Measurements from ENCODE around the gene LSM4. TPM values are rescaled to one million over a fixed set of nuclear protein-coding genes. Genes with fewer than 3 reads are reported as not detected.

LSM4 gene
- total RNA-seq, 1 experiment from 2014 or later, result 750 TPM

DNA sequence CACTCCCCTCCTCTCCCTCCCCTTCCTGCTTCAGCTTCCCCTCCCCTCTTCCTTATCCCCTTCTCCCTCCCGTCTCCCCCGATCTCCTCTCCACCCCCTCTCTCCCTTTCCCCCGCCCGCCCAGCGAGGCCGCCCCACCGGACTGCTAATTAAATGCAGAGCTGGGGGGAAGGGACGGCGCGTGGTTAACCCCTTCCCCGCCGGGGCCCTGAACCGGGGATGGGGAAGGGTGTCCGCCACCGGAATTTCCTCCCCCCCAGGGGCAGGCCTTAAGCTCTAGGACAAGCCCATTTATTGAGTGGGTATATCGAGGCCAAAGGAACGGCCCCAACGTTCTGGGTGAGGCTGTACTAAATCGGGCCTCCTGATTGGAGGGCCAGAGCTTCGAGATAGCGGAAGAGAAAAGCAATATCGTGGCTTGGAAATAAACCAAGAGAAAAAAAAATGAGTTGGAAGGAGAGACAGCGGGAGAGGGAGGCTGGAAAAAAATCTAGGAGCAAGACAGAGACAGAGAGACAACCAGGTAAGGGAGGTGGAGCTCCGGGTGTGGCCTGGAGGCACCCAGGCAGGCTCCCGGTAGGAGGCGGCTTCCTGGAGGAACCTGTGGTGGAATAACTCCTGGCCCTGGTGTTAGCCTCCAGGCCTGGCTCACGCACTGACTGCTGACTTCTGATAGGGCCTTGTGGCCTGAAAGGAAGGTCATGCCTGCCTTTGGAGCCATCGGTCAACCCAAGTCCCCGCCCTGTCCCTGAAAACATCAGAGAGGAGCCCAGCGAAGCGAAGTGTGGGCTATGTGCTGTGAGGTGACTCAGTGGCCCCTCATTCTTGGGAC is 29.9 kb downstream of the LSM4 start:
- DNase-seq (ENCODE audit: low spot score), result peak; percentile 15

DNA sequence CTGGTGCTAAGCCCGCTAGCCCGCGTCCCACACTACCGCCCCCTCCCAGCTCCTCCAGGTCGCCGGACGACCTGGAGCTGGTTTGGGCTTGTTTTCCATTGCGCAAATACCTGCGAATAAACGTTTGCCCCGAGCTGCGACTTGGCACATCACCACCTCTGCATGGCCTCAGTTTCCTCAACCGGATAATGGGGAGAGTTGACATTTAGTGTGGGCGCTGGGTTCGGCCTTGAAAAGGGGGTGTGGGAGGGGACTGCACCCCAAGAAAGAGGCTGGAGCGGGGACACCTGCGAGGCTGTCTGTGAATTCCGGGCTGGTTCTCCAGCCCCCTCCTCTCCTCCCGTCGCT is 30.4 kb downstream of the LSM4 start:
- peak; percentile 8 for DNase-seq (ENCODE audit: low spot score)

DNA sequence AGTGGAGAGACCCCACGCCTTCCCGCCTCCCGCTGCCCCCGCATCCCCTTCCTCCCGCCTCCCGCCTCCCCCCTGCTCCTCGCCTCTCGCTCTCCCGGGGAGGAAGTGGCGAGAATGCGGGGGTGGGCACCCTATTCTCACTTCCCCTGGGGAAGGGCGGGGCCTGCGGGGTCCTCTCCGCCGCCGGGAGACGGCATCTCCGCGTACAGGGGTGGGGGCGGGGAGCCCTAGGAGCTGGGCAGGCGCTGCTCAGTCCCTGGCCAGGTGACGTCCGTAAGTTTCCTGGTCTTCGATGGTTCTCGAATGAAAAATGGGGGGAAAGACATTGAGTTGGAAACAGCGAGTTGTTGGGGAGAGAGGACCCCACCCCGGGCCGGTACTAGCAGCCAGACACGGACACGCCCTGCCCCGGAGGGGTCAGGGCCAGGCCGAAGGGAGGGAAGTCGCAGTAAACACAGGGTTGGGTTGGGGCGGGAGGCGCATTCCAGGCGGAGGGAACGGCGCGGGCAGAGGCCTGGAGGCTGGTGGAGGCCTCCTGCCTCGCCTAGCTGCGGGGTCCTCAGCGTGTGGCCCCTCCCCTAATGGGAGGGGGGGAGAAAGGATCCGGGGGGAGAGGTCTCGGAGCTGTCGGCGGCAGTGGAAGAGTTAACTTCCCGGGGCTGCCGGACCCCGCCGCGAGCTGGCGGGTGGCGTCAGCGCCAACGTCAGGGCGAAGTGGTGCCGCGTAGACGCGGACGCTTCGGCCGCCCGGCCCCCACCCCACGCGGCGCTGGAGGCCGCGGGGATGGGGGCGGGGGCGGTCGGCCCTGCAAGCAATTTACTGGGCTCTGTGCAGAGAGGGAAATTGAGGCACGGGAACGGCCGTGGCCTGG is 31.1 kb downstream of the LSM4 start:
- DNase-seq (ENCODE audit: low spot score), result peak; percentile 56

DNA sequence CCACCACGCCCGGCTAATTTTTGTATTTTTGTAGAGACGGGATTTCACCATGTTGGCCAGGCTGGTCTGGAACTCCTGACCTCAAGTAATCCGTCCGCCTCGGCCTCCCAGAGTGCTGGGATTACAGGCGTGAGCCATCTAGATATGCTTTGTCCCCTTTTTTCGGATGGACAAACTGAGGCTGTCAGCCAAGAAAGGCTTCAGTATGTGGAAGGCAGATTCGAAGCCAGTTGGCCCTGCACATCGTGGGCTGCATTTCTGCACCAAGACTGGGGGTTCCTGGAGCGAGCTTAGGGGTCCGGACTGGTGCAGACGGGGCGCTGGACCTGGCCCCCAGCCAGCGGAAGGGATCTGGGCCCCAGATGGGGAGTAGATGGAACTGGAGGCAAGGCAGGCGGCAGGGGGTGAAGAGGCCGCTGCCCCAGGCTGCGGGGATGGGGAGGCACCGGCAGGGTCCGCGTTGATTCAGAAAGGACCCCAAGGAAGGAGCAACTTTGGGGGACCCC is 31.8 kb downstream of the LSM4 start:
- no peak for DNase-seq (ENCODE audit: low spot score)

DNA sequence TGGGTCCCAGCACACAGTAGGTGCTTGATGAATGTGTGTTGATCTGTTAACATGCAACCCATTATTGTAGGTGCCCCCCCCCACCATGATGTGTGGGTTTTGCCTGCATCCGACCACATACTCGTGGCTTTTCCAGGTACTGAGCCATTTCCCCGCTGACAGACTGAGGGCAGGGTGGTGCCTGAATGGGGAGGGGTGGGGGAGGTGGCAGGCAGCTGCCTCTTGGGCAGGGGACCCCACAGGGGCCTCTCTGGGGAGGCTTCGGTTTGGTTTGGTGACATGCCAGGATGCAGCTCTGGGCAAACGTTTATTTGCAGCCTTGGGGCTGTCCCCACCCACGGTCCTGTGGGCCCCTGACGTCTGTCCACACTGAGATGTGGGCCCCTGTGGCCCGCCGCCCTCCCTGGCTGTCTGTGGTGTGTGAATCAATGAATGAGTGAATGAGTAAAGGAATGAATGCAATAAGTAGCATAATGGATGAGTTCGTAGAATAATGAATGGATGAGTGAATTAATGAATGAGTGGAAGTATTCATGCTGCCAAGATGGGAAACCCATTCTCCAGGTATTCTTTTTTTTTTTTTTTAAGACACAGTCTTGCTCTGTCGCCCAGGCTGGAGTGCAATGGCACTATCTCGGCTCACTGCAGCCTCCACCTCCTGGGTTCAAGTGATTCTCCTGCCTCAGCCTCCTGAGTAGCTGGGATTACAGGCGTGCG is 32.4 kb downstream of the LSM4 start:
- no peak for DNase-seq (ENCODE audit: low spot score)

DNA sequence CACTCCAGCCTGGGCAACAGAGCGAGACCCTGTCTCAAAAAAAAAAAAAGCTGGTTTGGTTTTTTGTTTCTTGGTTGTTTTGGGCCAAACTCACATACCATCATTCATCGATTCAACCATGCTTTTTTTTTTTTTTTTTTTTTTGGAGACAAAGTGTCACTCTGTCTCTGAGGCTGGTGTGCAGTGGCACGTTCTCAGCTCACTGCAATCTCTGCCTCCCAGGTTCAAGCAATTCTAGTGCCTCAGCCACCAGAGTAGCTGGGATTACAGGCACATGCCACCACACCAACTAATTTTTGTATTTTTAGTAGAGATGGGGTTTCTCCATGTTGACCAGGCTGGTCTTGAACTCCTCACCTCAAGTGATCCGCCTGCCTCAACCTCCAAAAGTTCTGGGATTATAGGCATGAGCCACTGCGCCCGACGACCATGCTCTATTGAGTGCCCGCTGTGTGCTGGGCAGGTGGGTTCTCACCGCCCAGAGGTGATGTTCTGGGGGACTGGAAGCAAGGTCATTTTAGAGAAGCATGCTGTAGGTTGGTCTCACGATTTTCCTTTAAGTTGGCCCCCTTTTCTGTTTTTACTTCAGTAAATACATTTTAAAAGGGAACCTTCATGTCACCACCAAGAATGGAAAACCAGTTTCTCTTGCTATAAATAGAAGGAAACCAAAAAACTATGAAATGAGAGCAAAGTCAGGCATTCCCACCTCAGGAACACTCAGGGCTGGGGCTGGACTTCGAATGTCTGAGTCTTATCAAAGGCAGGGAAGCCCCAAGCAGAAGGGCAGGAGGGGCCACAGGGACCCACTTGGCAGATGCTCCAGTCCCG is 33.2 kb downstream of the LSM4 start:
- no peak for DNase-seq (ENCODE audit: low spot score)

DNA sequence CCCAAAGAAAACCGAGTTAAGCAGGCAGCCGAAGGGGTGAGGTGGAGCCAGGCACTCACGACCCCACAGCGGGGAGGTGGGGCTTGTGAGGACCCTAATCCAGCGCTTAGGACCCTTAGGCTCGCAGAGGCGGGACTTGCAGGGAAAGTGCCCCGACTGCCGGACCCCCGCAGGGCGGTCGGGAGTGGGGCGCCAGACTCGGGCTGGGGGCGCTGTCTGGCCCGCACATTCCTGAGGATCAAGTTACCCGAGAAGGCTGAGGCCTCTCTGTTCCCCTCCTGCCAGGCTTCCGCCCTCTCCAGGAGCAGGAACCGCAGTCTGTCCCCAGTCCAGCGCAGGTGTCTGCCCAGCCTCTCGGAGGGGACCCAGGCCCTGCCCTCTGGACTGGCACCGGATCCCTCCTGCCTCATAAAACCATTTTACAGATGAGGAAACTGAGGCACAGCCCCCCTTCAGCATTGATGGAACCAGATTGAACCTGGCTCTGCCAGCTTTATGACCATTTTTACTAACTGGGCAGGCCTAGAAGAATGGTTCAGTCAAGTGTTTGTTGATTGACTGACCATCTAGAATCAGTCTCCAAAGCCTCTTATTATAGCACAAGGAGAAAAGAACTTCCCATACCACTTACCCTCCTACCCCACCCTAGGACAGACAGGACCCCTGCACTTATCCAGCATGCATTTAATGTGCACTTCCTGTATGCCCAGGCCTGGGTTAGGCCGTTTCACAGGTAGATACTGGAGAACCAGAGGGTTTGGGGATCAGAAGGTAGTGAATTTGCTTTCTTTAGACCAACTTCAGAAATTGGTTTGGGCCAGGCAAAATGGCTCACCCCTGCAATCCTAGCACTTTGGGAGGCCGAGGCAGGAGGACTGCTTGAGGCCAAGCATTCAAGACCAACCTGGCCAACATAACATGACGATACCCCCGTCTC is 34.8 kb downstream of the LSM4 start:
- DNase-seq (ENCODE audit: low spot score), result no peak

DNA sequence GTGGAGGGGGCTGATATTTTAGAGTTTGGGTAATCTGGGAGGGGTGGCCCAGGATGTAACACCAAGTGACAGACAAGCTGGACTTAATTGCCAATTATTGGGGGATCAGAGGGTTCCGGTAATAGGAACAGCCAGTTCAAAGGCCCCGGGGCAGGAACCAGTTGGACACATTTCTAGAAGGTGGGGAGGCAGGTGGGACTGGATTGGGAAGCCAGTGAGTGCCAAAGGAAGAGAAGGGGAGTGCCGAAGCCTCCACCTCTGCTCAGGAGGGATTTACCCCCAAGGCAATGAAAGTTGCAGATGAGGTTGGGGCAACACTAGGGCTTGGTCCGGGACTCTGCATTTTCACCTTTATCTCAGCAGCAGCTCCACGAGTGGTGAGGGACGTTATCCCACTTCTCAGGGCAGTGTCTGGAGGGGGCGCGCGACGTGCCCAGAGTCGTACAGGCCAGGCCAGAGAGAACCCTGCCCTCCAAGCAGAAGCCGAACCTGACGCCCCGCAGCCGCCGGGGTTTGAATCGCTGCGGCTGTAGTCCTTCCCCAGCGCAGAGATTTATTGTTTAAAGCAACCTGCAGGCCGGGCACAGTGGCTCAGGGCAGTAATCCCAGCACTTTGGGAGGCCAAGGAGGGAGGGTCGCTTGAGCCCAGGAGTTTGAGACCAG is 35.8 kb downstream of the LSM4 start:
- DNase-seq (ENCODE audit: low spot score), result no peak

DNA sequence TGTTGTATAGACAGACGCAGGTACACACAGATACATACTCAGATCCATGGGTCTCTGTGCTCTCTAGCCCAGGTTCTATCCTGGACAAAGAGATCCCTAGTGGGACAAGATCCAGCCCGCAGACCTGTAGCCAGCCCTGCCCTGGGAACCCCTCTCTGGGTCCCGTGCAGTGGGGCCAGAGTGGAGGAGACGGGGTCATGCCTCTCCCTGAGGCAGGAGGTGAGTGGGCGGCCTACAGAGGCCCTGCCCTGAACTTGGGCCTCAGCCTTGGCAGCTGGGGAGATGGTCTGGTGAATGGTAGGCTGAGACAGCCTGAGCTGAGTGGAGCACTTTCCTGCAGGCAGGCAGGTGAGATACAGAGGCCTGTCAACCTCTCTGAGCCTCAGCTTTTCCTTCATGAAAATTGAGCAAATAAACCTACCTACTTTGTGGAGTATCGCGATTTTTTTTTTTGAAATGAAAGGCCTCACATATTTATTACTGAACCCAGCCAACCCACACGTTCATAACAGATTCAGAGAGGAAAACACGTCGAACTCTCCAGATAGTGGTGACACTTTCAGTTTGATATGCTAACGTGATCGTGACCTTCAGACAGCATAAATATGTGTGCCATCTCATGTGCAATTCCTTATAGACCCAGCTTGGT is 38.0 kb downstream of the LSM4 start:
- no peak for DNase-seq (ENCODE audit: low spot score)

DNA sequence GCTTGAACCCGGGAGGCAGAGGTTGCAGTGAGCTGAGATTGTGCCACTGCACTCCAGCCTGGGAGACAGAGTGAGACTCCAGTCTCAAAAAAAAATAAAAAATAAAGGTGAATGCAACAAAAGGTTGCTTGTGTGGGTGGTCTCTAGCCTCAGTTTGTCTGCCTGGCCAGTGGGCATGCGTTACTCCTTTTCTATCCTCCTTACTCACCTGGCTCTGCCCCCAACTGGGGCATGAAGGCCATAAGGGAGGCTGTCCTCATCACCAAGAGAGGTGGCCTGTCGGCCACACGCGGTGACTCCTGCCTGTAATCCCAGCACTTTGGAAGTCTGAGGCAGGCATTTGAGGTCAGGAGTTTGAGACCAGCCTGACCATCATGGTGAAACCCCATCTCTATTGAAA is 39.5 kb downstream of the LSM4 start:
- DNase-seq (ENCODE audit: low spot score), result no peak

DNA sequence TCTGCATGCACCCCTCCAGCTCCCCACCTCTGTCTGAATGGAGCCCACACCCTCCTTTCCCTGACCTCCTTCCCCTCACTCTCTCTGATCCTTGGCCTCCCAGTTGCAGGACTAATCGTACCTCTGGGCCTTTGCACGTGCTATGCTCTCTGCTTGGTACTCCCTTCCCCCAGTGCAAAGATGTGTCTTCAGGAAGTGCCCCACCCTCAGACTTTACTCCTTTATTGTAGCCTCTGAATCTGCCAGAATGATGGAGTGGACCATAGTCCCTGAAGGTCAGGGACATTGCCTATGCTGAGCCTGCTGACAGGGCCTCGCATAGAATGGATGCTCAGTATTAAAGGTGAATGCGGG is 40.1 kb downstream of the LSM4 start:
- peak; percentile 15 for DNase-seq (ENCODE audit: low spot score)

DNA sequence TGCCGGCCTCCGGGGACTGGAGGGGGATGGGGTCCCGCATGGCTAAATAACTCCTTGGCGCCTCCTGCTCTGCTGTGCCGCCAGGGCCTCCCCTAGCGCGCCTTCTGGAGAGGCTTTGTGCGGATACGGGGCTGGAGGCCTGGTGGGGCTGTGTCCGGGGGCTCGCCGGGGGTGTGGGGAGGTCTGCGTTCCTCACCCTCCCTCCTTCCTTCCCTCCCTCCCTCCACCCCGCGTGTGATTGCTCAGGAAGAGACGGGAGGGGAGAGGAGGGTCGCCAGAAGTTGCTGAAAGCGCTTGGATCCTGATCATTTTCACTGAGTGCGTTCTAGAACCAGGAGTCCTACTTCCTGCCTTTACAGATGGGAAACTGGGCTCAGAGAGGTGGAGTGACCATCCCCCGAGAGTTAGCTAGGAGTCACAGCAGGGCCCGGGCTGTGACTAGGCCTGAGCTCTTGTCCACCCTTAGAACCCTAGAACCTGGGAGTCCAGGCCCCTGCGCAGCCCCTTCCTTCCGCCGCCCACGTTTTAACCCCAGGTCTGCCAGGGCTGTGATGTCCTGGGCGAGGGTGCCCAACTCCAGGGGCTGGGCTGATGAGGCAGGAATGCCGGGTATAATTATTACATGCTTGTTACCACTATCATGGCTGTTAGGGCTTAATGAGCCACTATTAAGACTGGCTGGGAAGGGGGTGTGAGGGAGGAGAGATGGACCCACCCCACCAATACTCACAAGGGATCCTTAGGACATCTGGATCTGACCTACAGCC is 40.7 kb downstream of the LSM4 start:
- DNase-seq (ENCODE audit: low spot score), result no peak

DNA sequence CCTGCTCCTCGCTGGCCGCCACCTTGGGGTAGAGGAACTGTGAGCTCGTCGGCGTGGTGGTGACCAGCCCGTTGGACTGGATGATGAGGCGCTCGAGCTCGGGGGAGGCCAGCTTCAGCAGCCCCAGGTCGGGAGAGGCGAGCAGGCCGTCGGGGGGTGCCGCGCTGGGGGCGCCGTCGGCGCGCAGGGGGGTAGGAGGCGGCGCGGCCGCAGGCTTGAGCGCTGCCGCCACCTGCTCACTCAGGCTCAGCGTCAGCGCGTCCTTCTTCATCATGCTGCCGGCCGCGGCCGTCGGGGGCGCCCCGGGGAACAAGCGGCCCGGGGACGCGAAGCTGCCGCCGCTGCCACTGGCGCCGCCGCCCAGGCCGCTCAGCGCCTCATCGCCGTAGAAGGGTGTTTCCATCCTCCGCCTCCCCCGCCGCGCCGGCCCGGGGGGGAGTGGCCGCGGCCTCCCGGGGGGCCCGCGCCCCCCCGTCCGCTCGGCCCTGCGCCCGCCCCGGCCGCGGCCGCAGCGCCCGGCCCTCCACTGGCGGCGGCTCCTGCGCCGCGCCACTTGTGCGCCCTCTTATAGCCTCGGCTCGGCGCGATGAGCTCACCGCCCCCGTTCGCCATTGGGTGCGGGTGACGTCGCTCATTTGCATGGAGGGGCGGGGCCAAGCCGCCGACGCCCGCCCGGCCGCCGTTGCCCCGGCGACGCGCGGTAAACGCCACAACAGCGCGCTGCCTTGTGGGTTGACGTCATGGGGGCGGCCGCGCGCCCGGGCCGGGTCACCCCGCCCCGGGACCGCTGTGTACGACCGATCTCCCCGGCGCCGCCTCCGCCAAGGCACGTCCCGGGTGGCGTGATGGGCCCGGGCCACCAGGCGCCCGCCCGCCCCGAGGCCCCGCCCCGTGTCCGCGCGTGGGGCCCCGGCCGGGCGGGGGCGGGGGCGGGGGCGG is 41.5 kb downstream of the LSM4 start, which contains the start of gene JUND:
Gene JUND, minus strand, starts transcription at position 541 of the 939 bp plus-strand sequence. Its CDS starts 138 bp downstream, at position 403.
- DNase-seq (ENCODE audit: low spot score), result peak; percentile 91

DNA sequence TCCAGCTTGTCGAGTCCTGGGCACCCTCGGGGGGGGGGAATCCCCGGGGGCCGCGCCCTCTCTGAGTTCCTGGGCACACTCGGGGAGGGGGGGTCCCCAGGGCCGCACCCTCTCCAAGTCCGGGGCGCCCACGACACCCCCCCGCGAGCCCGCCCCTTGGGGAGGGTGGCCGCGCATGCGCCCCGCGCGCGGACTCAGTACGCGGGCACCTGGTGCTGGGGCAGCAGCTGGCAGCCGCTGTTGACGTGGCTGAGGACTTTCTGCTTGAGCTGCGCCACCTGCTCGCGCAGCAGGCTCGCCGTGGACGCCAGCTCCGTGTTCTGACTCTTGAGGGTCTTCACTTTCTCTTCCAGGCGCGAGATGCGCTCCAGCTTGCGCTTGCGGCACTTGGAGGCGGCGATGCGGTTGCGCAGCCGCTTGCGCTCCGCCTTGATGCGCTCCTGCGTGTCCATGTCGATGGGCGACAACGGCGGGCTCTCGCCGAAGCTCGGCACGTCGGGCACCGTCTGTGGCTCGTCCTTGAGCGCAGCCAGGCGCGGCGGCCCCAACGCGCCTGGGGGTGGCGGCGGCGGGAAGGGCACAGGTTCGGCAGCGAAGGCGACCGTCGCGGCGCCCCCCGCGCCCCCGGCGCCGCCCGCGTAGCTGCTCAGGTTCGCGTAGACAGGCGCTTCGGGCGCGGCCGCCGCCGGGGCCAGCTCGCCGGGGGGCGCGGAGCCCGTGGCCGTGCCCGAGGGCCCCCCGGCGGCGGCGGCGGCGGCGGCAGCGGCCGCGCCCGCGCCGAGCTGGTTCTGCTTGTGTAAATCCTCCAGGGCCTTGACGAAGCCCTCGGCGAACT is 42.4 kb downstream of the LSM4 start:
- DNase-seq (ENCODE audit: low spot score), result peak; percentile 63

DNA sequence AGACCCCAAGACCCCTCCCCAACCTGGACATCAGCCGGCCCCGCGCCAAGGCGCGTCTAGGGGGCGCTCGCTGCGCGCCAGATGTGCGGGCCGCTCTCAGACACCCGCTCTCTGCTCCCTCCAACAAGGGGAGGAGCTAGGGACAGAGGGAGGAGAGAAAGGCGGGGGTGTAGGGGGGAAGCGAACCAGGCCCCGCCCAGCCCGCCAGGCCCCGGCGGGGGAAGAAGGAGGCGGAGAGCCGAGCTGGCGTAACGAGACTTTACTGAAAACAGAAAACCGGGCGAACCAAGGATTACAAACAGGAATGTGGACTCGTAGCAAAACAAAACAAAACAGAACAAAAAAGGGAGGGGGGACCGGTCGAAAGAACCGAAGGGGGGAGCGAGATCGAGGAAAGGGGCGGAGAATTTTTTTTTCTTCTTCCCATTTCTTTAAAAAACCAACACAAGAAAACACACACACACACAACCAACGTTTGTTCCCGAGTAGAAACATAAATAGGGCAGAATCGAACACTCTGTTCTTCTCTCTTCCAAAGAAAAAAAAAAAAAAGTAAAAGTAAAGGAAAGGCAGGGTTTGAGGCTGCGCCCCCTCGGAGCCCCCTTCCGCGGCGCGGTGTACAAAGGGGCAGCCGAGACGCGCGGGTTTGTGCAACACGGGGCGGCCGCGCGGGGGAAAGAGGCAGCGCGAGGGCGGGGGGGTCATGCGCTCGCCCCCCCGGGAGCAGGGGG is 43.2 kb downstream of the LSM4 start:
- DNase-seq (ENCODE audit: low spot score), result peak; percentile 84

DNA sequence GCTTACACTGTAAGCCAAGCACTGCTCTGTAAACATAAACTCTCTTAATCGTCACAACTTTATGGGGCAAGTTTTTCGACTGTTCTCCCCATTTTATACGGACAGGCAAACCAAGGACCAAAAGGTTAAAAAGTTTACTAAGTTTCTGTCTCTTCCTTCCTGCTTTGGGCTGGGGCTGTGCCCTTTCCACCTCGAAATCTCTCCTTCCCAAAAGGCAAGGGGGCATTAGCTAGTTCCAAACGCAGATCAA is 43.7 kb downstream of the LSM4 start:
- no peak for DNase-seq (ENCODE audit: low spot score)

Data from HT-29 (cell line).